Measurements from ENCODE around the gene TOLLIP. TPM values are rescaled to one million over a fixed set of nuclear protein-coding genes. Genes with fewer than 3 reads are reported as not detected.

Gene TOLLIP
- total and polyA plus RNA-seq, 2 of the 8 experiments (the other 6 are each of a cell fraction or from before 2014, with no cell fraction given), result 23.7 to 34.7 TPM

- Histone ChIP-seq H2AFZ (ENCODE audit: low read length) (no peak overlapping the region), H3K14ac (ENCODE audit: insufficient read length) (no peak overlapping the region), H3K23ac (ENCODE audit: insufficient read length) (no peak overlapping the region), H3K9me3 (ENCODE audit: insufficient read depth in 2 of 2, low read depth in 1 of 2, low read length in 1 of 2) (peaks cover 5 to 7% of the 10 kb centered on the region in 2 experiments; a peak in 1 of 4 replicates), H2BK15ac (ENCODE audit: low read length) (no peak overlapping the region), H2BK5ac (ENCODE audit: low read depth, low read length) (no peak overlapping the region), H3K18ac (ENCODE audit: extremely low read depth, low read length) (no peak overlapping the region), H4K20me1 (replicated peaks in 1 of 2; ENCODE audit: control insufficient read depth in 1 of 2, insufficient read depth in 2 of 2, low read length in 2 of 2) (peaks cover 10 to 18% of the 10 kb centered on the region in 2 experiments), H4K5ac (ENCODE audit: insufficient read length, low read depth, low read length) (no peak overlapping the region), H3K9ac (replicated peaks in 1 of 4; ENCODE audit: extremely low read depth in 1 of 4, low read depth in 3 of 4, low read length in 3 of 4) (no peak overlapping the region), H2BK20ac (ENCODE audit: low read length) (no peak overlapping the region), H3K4ac (replicated peaks; ENCODE audit: insufficient read length, low read depth, low read length) (no peak overlapping the region), H3K36me3 (ENCODE audit: control insufficient read depth in 2 of 4, insufficient read depth in 4 of 4, low read length in 3 of 4) (no peaks in the 10 kb centered on the region), H4K91ac (replicated peaks; ENCODE audit: insufficient read length, low read length) (no peak overlapping the region), H3K4me2 (ENCODE audit: insufficient read depth in 1 of 2, low read depth in 2 of 2, low read length in 2 of 2) (0 out of 4 replicates have a peak overlapping the region, but pooled peaks of 1 of the 2 experiments have one; percentile 3), H3K27ac (ENCODE audit: low read depth, low read length) (no peak overlapping the region), H3K79me2 (ENCODE audit: control insufficient read depth in 1 of 2, insufficient read depth in 2 of 2, low read length in 2 of 2) (peaks cover 0 to 43% of the 10 kb centered on the region in 2 experiments; a peak in 3 of 4 replicates), H2BK12ac (ENCODE audit: low read depth, low read length) (no peak overlapping the region), H3K56ac (replicated peaks; ENCODE audit: insufficient read length, low read depth, low read length) (no peak overlapping the region), H3K27me3 (replicated peaks in 1 of 4; ENCODE audit: control insufficient read depth in 3 of 4, extremely low read depth in 1 of 4, insufficient read depth in 3 of 4, low read length in 3 of 4) (no peaks in the 10 kb centered on the region; a peak in 1 of 7 replicates), H2AK5ac (ENCODE audit: low read depth, low read length) (no peak overlapping the region), H3K23me2 (ENCODE audit: low read depth, low read length) (peaks cover 4% of the 10 kb centered on the region; the same call in 1 of the 2 replicates), H3K4me3 (ENCODE audit: extremely low read depth in 1 of 4, insufficient read depth in 2 of 4, low read depth in 3 of 4, low read length in 4 of 4) (no peak overlapping the region), H3K79me1 (ENCODE audit: low read depth, low read length) (peaks cover 13% of the 10 kb centered on the region), H3K4me1 (replicated peaks in 1 of 4; ENCODE audit: control insufficient read depth in 3 of 4, insufficient read depth in 4 of 4, low read length in 3 of 4) (peaks cover 0 to 9% (median 5%) of the 10 kb centered on the region in 4 experiments; a peak in 5 of 7 replicates), H4K8ac (ENCODE audit: extremely low read depth, insufficient read depth, low read length) (no peak overlapping the region), H2BK120ac (replicated peaks; ENCODE audit: low read depth, low read length) (no peak overlapping the region)
- peak in 1 of 2 experiments; percentile 17 for DNase-seq (ENCODE audit: low read depth in 1 of 2, low spot score in 2 of 2)
- POLR2A ChIA-PET (ENCODE audit: partially characterized antibody), result no interaction called here
- FAIRE-seq, result no peak
- 95% methylated on average over 21 of the region's 21 CpGs; no CpG with 5 or more reads in 1 of the 2 experiments for WGBS, 2 experiments (ENCODE audit: extremely low coverage in 1 of 2, insufficient coverage in 1 of 2, insufficient read length in 1 of 2, insufficient replicate concordance in 2 of 2, low coverage in 1 of 2, low lambda C conversion rate in 2 of 2, missing lambda C conversion rate in 1 of 2)
- CTCF ChIA-PET (ENCODE audit: partially characterized antibody), result interaction anchor here (0.9 kb wide), 1 partner anchor 210 kb away, joined by 3 read pairs; no protein-coding TSS in a partner anchor
- TF ChIP-seq RBBP5 (IDR thresholded peaks at IDR 0.05; ENCODE audit: borderline replicate concordance, low read depth, low read length) (no peak), MAFK (IDR thresholded peaks at IDR 0.05; ENCODE audit: low read depth, low read length) (no peak), BCL11A (IDR thresholded peaks at IDR 0.05; ENCODE audit: low read depth in 2 of 2, low read length in 2 of 2) (no peak), SP2 (IDR thresholded peaks at IDR 0.05; ENCODE audit: low read length) (no peak), MAX (IDR thresholded peaks at IDR 0.05) (no peak), SRF (IDR thresholded peaks at IDR 0.05; ENCODE audit: low read depth, low read length) (no peak)
Measured at GRCh38 chr11:1307163-1307870, 2.1 kb downstream of the TOLLIP start.
